Measurements from ENCODE around the gene DAO. TPM values are rescaled to one million over a fixed set of nuclear protein-coding genes. Genes with fewer than 3 reads are reported as not detected.

The DAO gene
- total and polyA plus RNA-seq, 2 of the 4 experiments (the other 2 are of a cell fraction), result not detected

DNA sequence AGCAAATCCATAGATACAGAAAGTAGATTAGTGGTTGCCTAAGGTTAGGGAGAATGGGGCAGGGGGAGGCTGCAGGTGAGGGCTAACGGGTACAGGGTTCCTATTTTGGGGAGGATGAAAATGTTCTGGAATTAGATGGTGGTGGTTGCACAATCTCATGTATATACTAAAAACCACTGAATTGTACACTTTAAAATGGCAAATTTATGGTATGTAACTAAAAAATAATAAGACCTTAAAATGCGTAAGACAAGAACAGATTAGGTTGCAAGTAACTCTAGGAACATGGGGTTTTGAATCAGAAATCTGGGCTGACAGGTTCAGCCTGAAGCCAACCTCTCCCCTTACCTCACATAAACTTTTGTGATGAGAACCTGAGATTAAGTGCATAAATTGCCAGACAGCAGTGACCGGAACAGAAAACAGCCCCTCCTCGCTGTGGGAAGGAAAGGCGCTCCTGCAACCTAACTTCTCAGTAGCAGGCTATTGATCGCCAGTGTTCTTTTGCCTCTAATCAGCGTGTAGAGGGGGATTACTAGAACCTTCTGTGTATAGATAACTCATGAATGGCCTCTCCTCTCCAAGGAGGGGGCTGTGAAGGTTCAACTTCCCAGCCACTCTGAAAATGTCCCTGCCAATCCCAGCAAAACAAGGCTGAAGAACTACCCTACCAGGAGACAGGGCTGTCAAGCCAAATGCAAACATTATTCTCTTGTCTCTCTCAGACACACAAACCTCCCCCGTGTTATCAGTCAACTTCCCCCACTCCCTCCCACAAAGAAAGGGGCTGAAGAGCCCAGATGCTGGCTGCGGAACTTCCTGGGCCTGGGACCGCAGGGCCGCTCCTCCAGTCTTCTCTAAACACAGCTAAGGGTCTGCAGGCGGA is 24.4 kb upstream of the DAO start:
- intact Hi-C loops (cut with micrococcal nuclease) (loop anchor here (1.0 to 10.0 kb wide), 4 partner anchors 17 to 293 kb away; partner anchors contain the start of genes ALKBH2, ISCU and UNG), dilution Hi-C loops (cut with HindIII; ENCODE audit: low sequenced_read_pairs, unreplicated experiment) (no loop called here), in situ Hi-C loops (cut with MboI; ENCODE audit: low sequenced_read_pairs) (loop anchor here (10.0 kb wide), 1 partner anchor 131 kb away; no protein-coding TSS in a partner anchor)
- Histone ChIP-seq H3K36me3 (ENCODE audit: control insufficient read depth, insufficient read depth, low read length) (peaks cover 9% of the 10 kb centered on the region), H3K14ac (replicated peaks; ENCODE audit: low read depth, low read length) (peak overlapping the region; percentile 99), H2AFZ (replicated peaks; ENCODE audit: low read length, poor library complexity) (peak overlapping the region; percentile 71), H3K23ac (ENCODE audit: low read depth, low read length) (peak overlapping the region; percentile 99), H3K4me2 (ENCODE audit: low read depth, low read length) (peak overlapping the region; percentile 97), H3K18ac (ENCODE audit: low read depth, low read length) (peak overlapping the region; percentile 99), H3K4me3 (ENCODE audit: insufficient read depth, low read depth, low read length) (peak overlapping the region; percentile 93), H2AK9ac (replicated peaks; ENCODE audit: low read depth, low read length, poor library complexity) (peak overlapping the region; percentile 99), H2BK120ac (ENCODE audit: low read depth, low read length) (peak overlapping the region; percentile 92), H3K4me1 (ENCODE audit: control insufficient read depth, insufficient read depth, low read length) (peaks cover 30% of the 10 kb centered on the region), H4K8ac (ENCODE audit: low read depth in 2 of 2, low read length in 2 of 2) (peak overlapping the region; percentile 98 to 99), H2BK20ac (ENCODE audit: low read depth, low read length) (peak overlapping the region; percentile 73), H4K20me1 (ENCODE audit: insufficient read depth, low read length) (peaks cover 30% of the 10 kb centered on the region), H3K56ac (ENCODE audit: extremely low read depth, insufficient read depth, low read length) (peak overlapping the region; percentile 99), H3K9me3 (ENCODE audit: control insufficient read depth, insufficient read depth, low read length) (peaks cover 2% of the 10 kb centered on the region; the same call in 1 of the 2 replicates), H4K5ac (ENCODE audit: low read depth, low read length) (peak overlapping the region; percentile 95), H2AK5ac (ENCODE audit: low read depth, low read length) (peak overlapping the region; percentile 100), H2BK5ac (ENCODE audit: low read depth, low read length, poor library complexity, severe bottlenecking) (peak overlapping the region; percentile 100), H3K9me1 (ENCODE audit: insufficient read depth, low read length) (no peaks in the 10 kb centered on the region), H3K9ac (ENCODE audit: low read depth, low read length) (peak overlapping the region; percentile 100), H2BK15ac (ENCODE audit: low read depth, low read length) (peak overlapping the region; percentile 96; the same call in 2 of the 3 replicates), H3K79me1 (ENCODE audit: low read depth in 1 of 2, low read length in 2 of 2) (peaks cover 9 to 30% of the 10 kb centered on the region in 2 experiments; a peak in 3 of 4 replicates), H3K27ac (ENCODE audit: insufficient read depth, low read length) (peak overlapping the region; percentile 100), H4K91ac (ENCODE audit: insufficient read depth, low read depth, low read length) (peak overlapping the region; percentile 97), H3K27me3 (ENCODE audit: control insufficient read depth, insufficient read depth, low read length) (no peaks in the 10 kb centered on the region), H3K4ac (ENCODE audit: low read depth, low read length) (peak overlapping the region; percentile 99)
- CTCF ChIA-PET, result no interaction called here
- peak; percentile 52 for DNase-seq
- WGBS, 2 experiments (ENCODE audit: extremely low coverage in 2 of 2, insufficient read length in 1 of 2), result no CpG with 5 or more reads among the region's 12 CpGs
- BruUV-seq (replicated peaks), result TSS peak; percentile 26
- TF ChIP-seq, protein P1, sequence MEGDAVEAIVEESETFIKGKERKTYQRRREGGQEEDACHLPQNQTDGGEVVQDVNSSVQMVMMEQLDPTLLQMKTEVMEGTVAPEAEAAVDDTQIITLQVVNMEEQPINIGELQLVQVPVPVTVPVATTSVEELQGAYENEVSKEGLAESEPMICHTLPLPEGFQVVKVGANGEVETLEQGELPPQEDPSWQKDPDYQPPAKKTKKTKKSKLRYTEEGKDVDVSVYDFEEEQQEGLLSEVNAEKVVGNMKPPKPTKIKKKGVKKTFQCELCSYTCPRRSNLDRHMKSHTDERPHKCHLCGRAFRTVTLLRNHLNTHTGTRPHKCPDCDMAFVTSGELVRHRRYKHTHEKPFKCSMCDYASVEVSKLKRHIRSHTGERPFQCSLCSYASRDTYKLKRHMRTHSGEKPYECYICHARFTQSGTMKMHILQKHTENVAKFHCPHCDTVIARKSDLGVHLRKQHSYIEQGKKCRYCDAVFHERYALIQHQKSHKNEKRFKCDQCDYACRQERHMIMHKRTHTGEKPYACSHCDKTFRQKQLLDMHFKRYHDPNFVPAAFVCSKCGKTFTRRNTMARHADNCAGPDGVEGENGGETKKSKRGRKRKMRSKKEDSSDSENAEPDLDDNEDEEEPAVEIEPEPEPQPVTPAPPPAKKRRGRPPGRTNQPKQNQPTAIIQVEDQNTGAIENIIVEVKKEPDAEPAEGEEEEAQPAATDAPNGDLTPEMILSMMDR (conservative IDR thresholded peaks at IDR 0.05; ENCODE audit: low read depth, low read length), result no peak
- TF ChIP-seq CHD1 (IDR thresholded peaks at IDR 0.05; ENCODE audit: low read depth, low read length) (no peak; the same call in none of the 2 replicates), MXI1 (IDR thresholded peaks at IDR 0.05; ENCODE audit: borderline replicate concordance, low read depth, low read length) (no peak), CEBPB (IDR thresholded peaks at IDR 0.05; ENCODE audit: low read depth, low read length) (peak; percentile 87)
- POLR2A ChIA-PET (ENCODE audit: unreplicated experiment), result interaction anchor here (1.0 kb wide), 1 partner anchor 51 kb away, joined by 5 read pairs; no protein-coding TSS in a partner anchor
- ATAC-seq (ENCODE audit: low read depth), result no peak; the same call in 1 of the 2 replicates

Data from IMR-90 (cell line).